Measurements from ENCODE around the gene TBC1D3I. TPM values are rescaled to one million over a fixed set of nuclear protein-coding genes. Genes with fewer than 3 reads are reported as not detected.
"Not testable (repeated sequence)": the region's sequence is repeated elsewhere in the genome, so short reads cannot be mapped to it uniquely, and the experiment has no call there.

The TBC1D3I gene
- polyA plus RNA-seq, 1 donor (not counting 4 experiments of a cell fraction or from before 2014, with no cell fraction given): not detected

- no peak overlapping the region for H3K27ac ChIP-seq (ENCODE audit: control insufficient read depth, insufficient read depth, low read length)
- no peaks in the 10 kb centered on the region for H3K79me2 ChIP-seq (ENCODE audit: control insufficient read depth, insufficient read depth, low read length)
- DNase-seq (ENCODE audit: low read depth, low spot score) (no peak), FAIRE-seq (no peak)
- no peaks in the 10 kb centered on the region for H3K4me1 ChIP-seq (ENCODE audit: control insufficient read depth, extremely low read depth, insufficient read depth, low read length)
- H3K9ac ChIP-seq (ENCODE audit: control insufficient read depth, extremely low read depth, insufficient read depth, low read length): no peak overlapping the region
- dilution Hi-C loops (cut with MboI; ENCODE audit: extremely low pct_ligation_motif_present, low sequenced_read_pairs): no loop called here
- H3K27me3 ChIP-seq (ENCODE audit: control insufficient read depth, extremely low read depth, insufficient read depth, low read length): no peaks in the 10 kb centered on the region
- TF ChIP-seq CTCF (optimal IDR thresholded peaks at IDR 0.05 in 1 of 3, IDR thresholded peaks at IDR 0.05 in 1 of 3, conservative IDR thresholded peaks at IDR 0.05 in 1 of 3; ENCODE audit: extremely low read depth in 1 of 3, insufficient read depth in 2 of 3, low read length in 3 of 3) (no peak), EZH2 (IDR thresholded peaks at IDR 0.05; ENCODE audit: low read length) (no peak)
- no peaks in the 10 kb centered on the region for H3K36me3 ChIP-seq (ENCODE audit: control insufficient read depth in 2 of 2, extremely low read depth in 1 of 2, insufficient read depth in 2 of 2, low read length in 2 of 2)
- no peaks in the 10 kb centered on the region for H3K9me3 ChIP-seq (ENCODE audit: control insufficient read depth, low read depth, low read length)
- H4K20me1 ChIP-seq (ENCODE audit: control insufficient read depth, extremely low read depth, insufficient read depth, low read length): no peaks in the 10 kb centered on the region
- no peak overlapping the region for H3K4me3 ChIP-seq (ENCODE audit: control insufficient read depth in 2 of 3, extremely low read depth in 1 of 3, insufficient read depth in 2 of 3, low read depth in 1 of 3, low read length in 3 of 3)
- H3K9me1 ChIP-seq (ENCODE audit: control insufficient read depth, extremely low read depth, insufficient read depth, low read length): no peaks in the 10 kb centered on the region
- H3K4me2 ChIP-seq (ENCODE audit: control insufficient read depth, extremely low read depth, insufficient read depth, low read depth, low read length): no peak overlapping the region
- H2AFZ ChIP-seq (ENCODE audit: control insufficient read depth, low read length): no peak overlapping the region
These were observed 52.1 kb downstream of the TBC1D3I start for GRCh38 chr17:36212272-36212605.

- H3K9me1 ChIP-seq (ENCODE audit: control insufficient read depth, extremely low read depth, insufficient read depth, low read length); H3K27ac ChIP-seq (ENCODE audit: control insufficient read depth, insufficient read depth, low read length); H3K9me3 ChIP-seq (ENCODE audit: control insufficient read depth, low read depth, low read length); DNase-seq (ENCODE audit: low read depth, low spot score); FAIRE-seq; H3K4me2 ChIP-seq (ENCODE audit: control insufficient read depth, extremely low read depth, insufficient read depth, low read depth, low read length); H3K4me1 ChIP-seq (ENCODE audit: control insufficient read depth, extremely low read depth, insufficient read depth, low read length); H3K4me3 ChIP-seq (ENCODE audit: control insufficient read depth in 2 of 3, extremely low read depth in 1 of 3, insufficient read depth in 2 of 3, low read depth in 1 of 3, low read length in 3 of 3); H4K20me1 ChIP-seq (ENCODE audit: control insufficient read depth, extremely low read depth, insufficient read depth, low read length); H3K79me2 ChIP-seq (ENCODE audit: control insufficient read depth, insufficient read depth, low read length); H3K27me3 ChIP-seq (ENCODE audit: control insufficient read depth, extremely low read depth, insufficient read depth, low read length); dilution Hi-C loops (cut with MboI; ENCODE audit: extremely low pct_ligation_motif_present, low sequenced_read_pairs); H3K9ac ChIP-seq (ENCODE audit: control insufficient read depth, extremely low read depth, insufficient read depth, low read length); H3K36me3 ChIP-seq (ENCODE audit: control insufficient read depth in 2 of 2, extremely low read depth in 1 of 2, insufficient read depth in 2 of 2, low read length in 2 of 2); H2AFZ ChIP-seq (ENCODE audit: control insufficient read depth, low read length): not testable (repeated sequence)
These were observed 52.7 kb downstream of the TBC1D3I start for GRCh38 chr17:36211484-36212271.

GRCh38 chr17:36210439-36211211, 53.7 kb downstream of the TBC1D3I start, which contains the start of gene CCL4L2:
Gene CCL4L2, plus strand, starts transcription at chr17:36211063.
- FAIRE-seq; dilution Hi-C loops (cut with MboI; ENCODE audit: extremely low pct_ligation_motif_present, low sequenced_read_pairs); H3K4me2 ChIP-seq (ENCODE audit: control insufficient read depth, extremely low read depth, insufficient read depth, low read depth, low read length); H3K36me3 ChIP-seq (ENCODE audit: control insufficient read depth in 2 of 2, extremely low read depth in 1 of 2, insufficient read depth in 2 of 2, low read length in 2 of 2); H3K27me3 ChIP-seq (ENCODE audit: control insufficient read depth, extremely low read depth, insufficient read depth, low read length); H3K9me1 ChIP-seq (ENCODE audit: control insufficient read depth, extremely low read depth, insufficient read depth, low read length); H3K27ac ChIP-seq (ENCODE audit: control insufficient read depth, insufficient read depth, low read length); H3K9me3 ChIP-seq (ENCODE audit: control insufficient read depth, low read depth, low read length); H3K4me3 ChIP-seq (ENCODE audit: control insufficient read depth in 2 of 3, extremely low read depth in 1 of 3, insufficient read depth in 2 of 3, low read depth in 1 of 3, low read length in 3 of 3); H4K20me1 ChIP-seq (ENCODE audit: control insufficient read depth, extremely low read depth, insufficient read depth, low read length); H3K4me1 ChIP-seq (ENCODE audit: control insufficient read depth, extremely low read depth, insufficient read depth, low read length); H3K79me2 ChIP-seq (ENCODE audit: control insufficient read depth, insufficient read depth, low read length); H2AFZ ChIP-seq (ENCODE audit: control insufficient read depth, low read length); DNase-seq (ENCODE audit: low read depth, low spot score); H3K9ac ChIP-seq (ENCODE audit: control insufficient read depth, extremely low read depth, insufficient read depth, low read length): not testable (repeated sequence)

All from keratinocyte (primary cell).